HepG2 (cell line): ENCODE data around the gene PYGB. TPM values are rescaled to one million over a fixed set of nuclear protein-coding genes. Genes with fewer than 3 reads are reported as not detected.

Experiments
- FLYWCH1 ChIP-seq: sonication (generic); formaldehyde crosslinking; IDR thresholded peaks from 2 replicates; pipeline ENCODE4 v1.8.1; 2023; ENCODE audit warnings: mild to moderate bottlenecking, missing genetic modification reagents
- MZF1 ChIP-seq: sonication (generic); formaldehyde crosslinking; IDR thresholded peaks from 2 replicates; pipeline ENCODE4 v1.8.1; 2023; ENCODE audit warnings: mild to moderate bottlenecking, missing genetic modification reagents, borderline replicate concordance
- SIX4 ChIP-seq: sonication (generic); formaldehyde crosslinking; IDR thresholded peaks from 2 replicates; pipeline ENCODE4 v1.4.0; 2020; ENCODE audit warnings: missing genetic modification reagents
- TCF7 ChIP-seq: sonication (generic); IDR thresholded peaks from 2 replicates; pipeline ENCODE4 v1.6.1; 2016; ENCODE audit warnings: antibody characterized with exemption, low read depth
- ZBTB1 ChIP-seq: sonication (generic); formaldehyde crosslinking; IDR thresholded peaks from 2 replicates; pipeline ENCODE4 v1.4.0; 2020; ENCODE audit warnings: missing genetic modification reagents, borderline replicate concordance
- ZNF24 ChIP-seq: fragments of 450-650 bp; IDR thresholded peaks from 2 replicates; pipeline ENCODE4 v1.6.1; 2017; ENCODE audit warnings: antibody characterized with exemption, mild to moderate bottlenecking
- polyA plus RNA-seq, 8 experiments: library from polyadenylated mRNA; depleted of rRNA in 3 of 8; stranded (reverse) in 7 of 8; unstranded in 1 of 8; fragments of >200 nt; fragmentation: Illumina TruSeq in 4 of 8; extraction: Trizol in 4 of 8; gene quantifications; 2 replicates each; pipeline versions ENCODE4 v1.2.1 to v1.2.3, GENCODE V29; 2011 to 2016; ENCODE audit warnings: low read depth in 4 of 8, missing spikeins in 1 of 8, mixed read lengths in 1 of 8; ENCODE audit not compliant: insufficient read depth in 1 of 8
- total RNA-seq, 5 experiments: library from RNA; depleted of rRNA; stranded (reverse); fragments of >200 nt; fragmentation: Illumina TruSeq; extraction: Trizol; gene quantifications; 2 replicates each; pipeline ENCODE4 v1.2.3, GENCODE V29; 2016; ENCODE audit warnings: low read depth in 1 of 5
- TF ChIP-seq, protein P1 (sequence below): sonication (generic); formaldehyde crosslinking; IDR thresholded peaks from 2 replicates; pipeline ENCODE4 v1.4.0; 2020; ENCODE audit warnings: mild to moderate bottlenecking, missing genetic modification reagents, borderline replicate concordance
- TF ChIP-seq, protein P2 (sequence below): sonication (generic); formaldehyde crosslinking; IDR thresholded peaks from 2 replicates; pipeline ENCODE4 v1.4.0; 2020; ENCODE audit warnings: missing genetic modification reagents
- TF ChIP-seq, protein P3 (sequence below): sonication (generic); formaldehyde crosslinking; IDR thresholded peaks from 2 replicates; pipeline ENCODE4 v1.4.0; 2020; ENCODE audit warnings: missing genetic modification reagents
- TF ChIP-seq, protein P4 (sequence below): IDR thresholded peaks from 2 replicates; pipeline ENCODE4 v1.6.1; 2016; ENCODE audit warnings: low read depth, borderline replicate concordance
- TF ChIP-seq, protein P5 (sequence below): conservative IDR thresholded peaks from 2 replicates; pipeline ENCODE4 v1.6.1; 2018; ENCODE audit warnings: missing genetic modification reagents
- TF ChIP-seq, protein P6 (sequence below): sonication (generic); formaldehyde crosslinking; IDR thresholded peaks from 2 replicates; pipeline ENCODE4 v1.4.0; 2020; ENCODE audit warnings: mild to moderate bottlenecking, low read depth, missing genetic modification reagents

Gene PYGB
- total and polyA plus RNA-seq, 2 of the 13 experiments (the other 11 are each of a cell fraction or from before 2014, with no cell fraction given): 24.2 to 86.3 TPM

DNA sequence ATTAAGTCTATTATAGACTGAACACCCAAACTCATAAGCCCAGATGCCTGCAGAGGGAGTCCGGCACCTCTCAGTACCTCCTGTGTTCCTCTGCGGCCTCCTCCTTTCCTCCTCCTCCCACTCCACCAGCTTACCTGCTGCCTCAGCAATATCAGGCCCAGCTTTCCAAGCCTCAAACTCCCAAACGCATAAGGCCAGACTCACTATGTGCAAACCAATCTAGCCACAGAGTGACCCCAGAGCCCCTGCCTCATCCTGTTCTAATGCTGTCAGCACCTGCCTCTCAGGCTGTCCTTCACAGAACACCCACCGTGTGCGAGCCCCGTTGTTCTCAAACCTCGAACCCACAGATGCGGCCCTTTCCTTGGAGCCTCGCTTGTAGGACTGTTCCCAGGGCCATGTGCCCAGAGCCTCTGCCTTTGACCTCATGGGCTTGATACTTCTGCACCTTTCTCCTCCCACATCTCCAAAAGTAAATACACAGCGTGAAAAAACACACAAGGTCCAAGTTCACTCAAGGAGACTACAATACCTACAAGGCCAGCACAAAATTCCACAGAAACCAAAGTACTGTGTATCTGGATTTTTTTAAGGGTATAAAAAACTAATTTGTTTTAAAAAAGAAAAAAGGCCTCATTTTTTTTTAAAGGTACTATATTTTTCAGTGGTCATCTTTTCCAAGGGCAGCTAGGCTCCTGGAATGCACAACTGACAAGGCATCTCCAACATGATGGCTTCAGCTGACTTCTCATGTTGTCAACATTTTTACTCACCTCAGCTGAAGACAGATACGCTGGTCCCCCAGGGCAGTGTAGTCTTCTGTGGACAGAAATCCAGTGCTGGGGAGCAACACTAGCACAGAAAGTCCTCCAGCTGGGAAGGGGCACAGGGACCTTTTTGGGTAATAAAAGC, 90.5 kb downstream of the PYGB start (continued):
- TF ChIP-seq ZBTB1 (CRISPR knock-in tag): no peak
- TF ChIP-seq, protein P1, sequence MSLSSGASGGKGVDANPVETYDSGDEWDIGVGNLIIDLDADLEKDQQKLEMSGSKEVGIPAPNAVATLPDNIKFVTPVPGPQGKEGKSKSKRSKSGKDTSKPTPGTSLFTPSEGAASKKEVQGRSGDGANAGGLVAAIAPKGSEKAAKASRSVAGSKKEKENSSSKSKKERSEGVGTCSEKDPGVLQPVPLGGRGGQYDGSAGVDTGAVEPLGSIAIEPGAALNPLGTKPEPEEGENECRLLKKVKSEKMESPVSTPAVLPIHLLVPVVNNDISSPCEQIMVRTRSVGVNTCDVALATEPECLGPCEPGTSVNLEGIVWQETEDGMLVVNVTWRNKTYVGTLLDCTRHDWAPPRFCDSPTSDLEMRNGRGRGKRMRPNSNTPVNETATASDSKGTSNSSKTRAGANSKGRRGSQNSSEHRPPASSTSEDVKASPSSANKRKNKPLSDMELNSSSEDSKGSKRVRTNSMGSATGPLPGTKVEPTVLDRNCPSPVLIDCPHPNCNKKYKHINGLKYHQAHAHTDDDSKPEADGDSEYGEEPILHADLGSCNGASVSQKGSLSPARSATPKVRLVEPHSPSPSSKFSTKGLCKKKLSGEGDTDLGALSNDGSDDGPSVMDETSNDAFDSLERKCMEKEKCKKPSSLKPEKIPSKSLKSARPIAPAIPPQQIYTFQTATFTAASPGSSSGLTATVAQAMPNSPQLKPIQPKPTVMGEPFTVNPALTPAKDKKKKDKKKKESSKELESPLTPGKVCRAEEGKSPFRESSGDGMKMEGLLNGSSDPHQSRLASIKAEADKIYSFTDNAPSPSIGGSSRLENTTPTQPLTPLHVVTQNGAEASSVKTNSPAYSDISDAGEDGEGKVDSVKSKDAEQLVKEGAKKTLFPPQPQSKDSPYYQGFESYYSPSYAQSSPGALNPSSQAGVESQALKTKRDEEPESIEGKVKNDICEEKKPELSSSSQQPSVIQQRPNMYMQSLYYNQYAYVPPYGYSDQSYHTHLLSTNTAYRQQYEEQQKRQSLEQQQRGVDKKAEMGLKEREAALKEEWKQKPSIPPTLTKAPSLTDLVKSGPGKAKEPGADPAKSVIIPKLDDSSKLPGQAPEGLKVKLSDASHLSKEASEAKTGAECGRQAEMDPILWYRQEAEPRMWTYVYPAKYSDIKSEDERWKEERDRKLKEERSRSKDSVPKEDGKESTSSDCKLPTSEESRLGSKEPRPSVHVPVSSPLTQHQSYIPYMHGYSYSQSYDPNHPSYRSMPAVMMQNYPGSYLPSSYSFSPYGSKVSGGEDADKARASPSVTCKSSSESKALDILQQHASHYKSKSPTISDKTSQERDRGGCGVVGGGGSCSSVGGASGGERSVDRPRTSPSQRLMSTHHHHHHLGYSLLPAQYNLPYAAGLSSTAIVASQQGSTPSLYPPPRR (CRISPR knock-in tag): peak; percentile 95
- TF ChIP-seq SIX4 (CRISPR knock-in tag): peak; percentile 41; the same call in 1 of the 2 replicates
- TF ChIP-seq FLYWCH1 (CRISPR knock-in tag): no peak
- TF ChIP-seq, protein P2, sequence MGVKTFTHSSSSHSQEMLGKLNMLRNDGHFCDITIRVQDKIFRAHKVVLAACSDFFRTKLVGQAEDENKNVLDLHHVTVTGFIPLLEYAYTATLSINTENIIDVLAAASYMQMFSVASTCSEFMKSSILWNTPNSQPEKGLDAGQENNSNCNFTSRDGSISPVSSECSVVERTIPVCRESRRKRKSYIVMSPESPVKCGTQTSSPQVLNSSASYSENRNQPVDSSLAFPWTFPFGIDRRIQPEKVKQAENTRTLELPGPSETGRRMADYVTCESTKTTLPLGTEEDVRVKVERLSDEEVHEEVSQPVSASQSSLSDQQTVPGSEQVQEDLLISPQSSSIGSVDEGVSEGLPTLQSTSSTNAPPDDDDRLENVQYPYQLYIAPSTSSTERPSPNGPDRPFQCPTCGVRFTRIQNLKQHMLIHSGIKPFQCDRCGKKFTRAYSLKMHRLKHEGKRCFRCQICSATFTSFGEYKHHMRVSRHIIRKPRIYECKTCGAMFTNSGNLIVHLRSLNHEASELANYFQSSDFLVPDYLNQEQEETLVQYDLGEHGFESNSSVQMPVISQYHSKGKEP: no peak
- TF ChIP-seq, protein P3, sequence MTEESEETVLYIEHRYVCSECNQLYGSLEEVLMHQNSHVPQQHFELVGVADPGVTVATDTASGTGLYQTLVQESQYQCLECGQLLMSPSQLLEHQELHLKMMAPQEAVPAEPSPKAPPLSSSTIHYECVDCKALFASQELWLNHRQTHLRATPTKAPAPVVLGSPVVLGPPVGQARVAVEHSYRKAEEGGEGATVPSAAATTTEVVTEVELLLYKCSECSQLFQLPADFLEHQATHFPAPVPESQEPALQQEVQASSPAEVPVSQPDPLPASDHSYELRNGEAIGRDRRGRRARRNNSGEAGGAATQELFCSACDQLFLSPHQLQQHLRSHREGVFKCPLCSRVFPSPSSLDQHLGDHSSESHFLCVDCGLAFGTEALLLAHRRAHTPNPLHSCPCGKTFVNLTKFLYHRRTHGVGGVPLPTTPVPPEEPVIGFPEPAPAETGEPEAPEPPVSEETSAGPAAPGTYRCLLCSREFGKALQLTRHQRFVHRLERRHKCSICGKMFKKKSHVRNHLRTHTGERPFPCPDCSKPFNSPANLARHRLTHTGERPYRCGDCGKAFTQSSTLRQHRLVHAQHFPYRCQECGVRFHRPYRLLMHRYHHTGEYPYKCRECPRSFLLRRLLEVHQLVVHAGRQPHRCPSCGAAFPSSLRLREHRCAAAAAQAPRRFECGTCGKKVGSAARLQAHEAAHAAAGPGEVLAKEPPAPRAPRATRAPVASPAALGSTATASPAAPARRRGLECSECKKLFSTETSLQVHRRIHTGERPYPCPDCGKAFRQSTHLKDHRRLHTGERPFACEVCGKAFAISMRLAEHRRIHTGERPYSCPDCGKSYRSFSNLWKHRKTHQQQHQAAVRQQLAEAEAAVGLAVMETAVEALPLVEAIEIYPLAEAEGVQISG: peak; percentile 90
- peak; percentile 70 for TF ChIP-seq TCF7
- TF ChIP-seq, protein P4, sequence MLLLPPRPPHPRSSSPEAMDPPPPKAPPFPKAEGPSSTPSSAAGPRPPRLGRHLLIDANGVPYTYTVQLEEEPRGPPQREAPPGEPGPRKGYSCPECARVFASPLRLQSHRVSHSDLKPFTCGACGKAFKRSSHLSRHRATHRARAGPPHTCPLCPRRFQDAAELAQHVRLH: peak; percentile 89; the same call in 1 of the 2 replicates
- TF ChIP-seq, protein P5, sequence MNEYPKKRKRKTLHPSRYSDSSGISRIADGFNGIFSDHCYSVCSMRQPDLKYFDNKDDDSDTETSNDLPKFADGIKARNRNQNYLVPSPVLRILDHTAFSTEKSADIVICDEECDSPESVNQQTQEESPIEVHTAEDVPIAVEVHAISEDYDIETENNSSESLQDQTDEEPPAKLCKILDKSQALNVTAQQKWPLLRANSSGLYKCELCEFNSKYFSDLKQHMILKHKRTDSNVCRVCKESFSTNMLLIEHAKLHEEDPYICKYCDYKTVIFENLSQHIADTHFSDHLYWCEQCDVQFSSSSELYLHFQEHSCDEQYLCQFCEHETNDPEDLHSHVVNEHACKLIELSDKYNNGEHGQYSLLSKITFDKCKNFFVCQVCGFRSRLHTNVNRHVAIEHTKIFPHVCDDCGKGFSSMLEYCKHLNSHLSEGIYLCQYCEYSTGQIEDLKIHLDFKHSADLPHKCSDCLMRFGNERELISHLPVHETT (CRISPR knock-in tag): peak; percentile 70; the same call in 1 of the 2 replicates
- peak; percentile 53; the same call in 1 of the 2 replicates for TF ChIP-seq ZNF24
- no peak for TF ChIP-seq MZF1 (CRISPR knock-in tag)
- TF ChIP-seq, protein P6, sequence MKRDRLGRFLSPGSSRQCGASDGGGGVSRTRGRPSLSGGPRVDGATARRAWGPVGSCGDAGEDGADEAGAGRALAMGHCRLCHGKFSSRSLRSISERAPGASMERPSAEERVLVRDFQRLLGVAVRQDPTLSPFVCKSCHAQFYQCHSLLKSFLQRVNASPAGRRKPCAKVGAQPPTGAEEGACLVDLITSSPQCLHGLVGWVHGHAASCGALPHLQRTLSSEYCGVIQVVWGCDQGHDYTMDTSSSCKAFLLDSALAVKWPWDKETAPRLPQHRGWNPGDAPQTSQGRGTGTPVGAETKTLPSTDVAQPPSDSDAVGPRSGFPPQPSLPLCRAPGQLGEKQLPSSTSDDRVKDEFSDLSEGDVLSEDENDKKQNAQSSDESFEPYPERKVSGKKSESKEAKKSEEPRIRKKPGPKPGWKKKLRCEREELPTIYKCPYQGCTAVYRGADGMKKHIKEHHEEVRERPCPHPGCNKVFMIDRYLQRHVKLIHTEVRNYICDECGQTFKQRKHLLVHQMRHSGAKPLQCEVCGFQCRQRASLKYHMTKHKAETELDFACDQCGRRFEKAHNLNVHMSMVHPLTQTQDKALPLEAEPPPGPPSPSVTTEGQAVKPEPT (CRISPR knock-in tag): peak; percentile 93; the same call in 1 of the 2 replicates
